NCI-H226 (cell line): ENCODE results near the gene DSG2.
"Not testable (repeated sequence)": the region's sequence is repeated elsewhere in the genome, so short reads cannot be mapped to it uniquely, and the experiment has no call there.

ENCODE experiments used
- DNase-seq: peaks from one replicate; pipeline ENCODE4 v3.0.0-alpha.2; 2015

DSG2 gene

GRCh38 chr18:31497836-31498573, at the start of gene DSG2:
Gene DSG2, plus strand, starts transcription at chr18:31498177. Its CDS starts 75 bp downstream, at chr18:31498252.
- DNase-seq, result peak; percentile 43

GRCh38 chr18:31450409-31450808, 47.6 kb upstream of the DSG2 start:
- no peak for DNase-seq

- DNase-seq, result no peak
These were observed 46.4 kb upstream of the DSG2 start for GRCh38 chr18:31451625-31452024.

- peak; percentile 78 for DNase-seq
These were observed 43.8 kb upstream of the DSG2 start for GRCh38 chr18:31454066-31454708.

GRCh38 chr18:31469629-31470028, 28.3 kb upstream of the DSG2 start:
- no peak for DNase-seq

- DNase-seq, result no peak
These were observed 19.3 kb upstream of the DSG2 start for GRCh38 chr18:31478688-31479087.

GRCh38 chr18:31482051-31482450, 15.9 kb upstream of the DSG2 start:
- DNase-seq, result no peak

GRCh38 chr18:31483396-31483795, 14.6 kb upstream of the DSG2 start:
- DNase-seq, result no peak

GRCh38 chr18:31484461-31484860, 13.5 kb upstream of the DSG2 start:
- DNase-seq, result no peak

- no peak for DNase-seq
These were observed 11.8 kb upstream of the DSG2 start for GRCh38 chr18:31486165-31486564.

GRCh38 chr18:31487246-31488015, 10.5 kb upstream of the DSG2 start:
- peak; percentile 76 for DNase-seq

- peak; percentile 16 for DNase-seq
These were observed 8.7 kb upstream of the DSG2 start for GRCh38 chr18:31489311-31489710.

GRCh38 chr18:31490387-31490786, 7.6 kb upstream of the DSG2 start:
- DNase-seq, result peak; percentile 18

- peak; percentile 22 for DNase-seq
These were observed 7.1 kb upstream of the DSG2 start for GRCh38 chr18:31490833-31491232.

- no peak for DNase-seq
These were observed 6.4 kb upstream of the DSG2 start for GRCh38 chr18:31491586-31491985.

- no peak for DNase-seq
These were observed 5.3 kb upstream of the DSG2 start for GRCh38 chr18:31492671-31493070.

GRCh38 chr18:31493171-31493570, 4.8 kb upstream of the DSG2 start:
- DNase-seq, result no peak

- no peak for DNase-seq
These were observed 4.0 kb upstream of the DSG2 start for GRCh38 chr18:31493941-31494340.

GRCh38 chr18:31494705-31495244, 3.2 kb upstream of the DSG2 start:
- DNase-seq, result not testable (repeated sequence)

- no peak for DNase-seq
These were observed 557 bp upstream of the DSG2 start for GRCh38 chr18:31497404-31497835.

- DNase-seq, result no peak
These were observed 872 bp downstream of the DSG2 start for GRCh38 chr18:31498574-31499524.

GRCh38 chr18:31500051-31500688, 2.2 kb downstream of the DSG2 start:
- no peak for DNase-seq
